Measurements from ENCODE around the gene DTHD1.

- TF ChIP-seq CTCF (conservative IDR thresholded peaks at IDR 0.05; ENCODE audit: low read depth, low read length) = no peak
- TF ChIP-seq EZH2 (IDR thresholded peaks at IDR 0.05; ENCODE audit: low read length, unreplicated experiment) = no peak
- TF ChIP-seq EZH2phosphoT487 (IDR thresholded peaks at IDR 0.05; ENCODE audit: borderline replicate concordance, low read length) = no peak
These were observed 2.6 kb upstream of the DTHD1 start for GRCh38 chr4:36278789-36279188.

Measured in PC-3 (cell line).